HepG2 (cell line): ENCODE results near the gene BTBD19. TPM values are rescaled to one million over a fixed set of nuclear protein-coding genes. Genes with fewer than 3 reads are reported as not detected.
A peak's percentile ranks its signal among the peaks of the same experiment; 100 is the strongest.

Source experiments
- AGO2 ChIP-seq: fragments of 200-400 bp; formaldehyde crosslinking; optimal IDR thresholded peaks from 2 replicates; pipeline ENCODE3; 2017; ENCODE audit warnings: mild to moderate bottlenecking, low read depth, low read length, moderate library complexity
- DR1 ChIP-seq: sonication (generic); formaldehyde crosslinking; IDR thresholded peaks from 2 replicates; pipeline ENCODE4 v1.8.0; 2021; ENCODE audit warnings: mild to moderate bottlenecking, missing genetic modification reagents, inconsistent platforms
- EP300 ChIP-seq, 3 experiments: sonication (generic) in 1 of 3; formaldehyde crosslinking in 1 of 3; IDR thresholded peaks; 2 replicates each; pipeline versions ENCODE4 v1.5.1 to v1.6.1; 2011 to 2020; ENCODE audit warnings: low read depth in 2 of 3, low read length in 2 of 3, borderline replicate concordance in 1 of 3, improper control_type of control experiment in 1 of 3, mild to moderate bottlenecking in 1 of 3, missing genetic modification reagents in 1 of 3, moderate library complexity in 1 of 3
- IKZF4 ChIP-seq: sonication (generic); formaldehyde crosslinking; IDR thresholded peaks from 2 replicates; pipeline ENCODE4 v1.5.1; 2020; ENCODE audit warnings: borderline replicate concordance, mild to moderate bottlenecking, low read depth, missing genetic modification reagents; ENCODE audit errors: not compliant biosample characterization
- KAT7 ChIP-seq: IDR thresholded peaks from 2 replicates; pipeline ENCODE4 v1.6.1; 2018; ENCODE audit warnings: borderline replicate concordance, missing compliant biosample characterization
- MTA1 ChIP-seq: sonication (generic); formaldehyde crosslinking; IDR thresholded peaks from 2 replicates; pipeline ENCODE4 v1.4.0; 2020; ENCODE audit warnings: missing genetic modification reagents, mild to moderate bottlenecking, borderline replicate concordance
- NCOR1 ChIP-seq: fragments of 200-600 bp; sonication (generic); IDR thresholded peaks from 2 replicates; pipeline ENCODE4 v1.7.0; 2017; ENCODE audit warnings: antibody characterized with exemption, low read length, borderline replicate concordance
- NFKBIZ ChIP-seq: IDR thresholded peaks from 2 replicates; pipeline ENCODE4 v1.6.1; 2018; ENCODE audit warnings: missing genetic modification reagents, missing compliant biosample characterization
- ZBTB21 ChIP-seq: sonication (generic); formaldehyde crosslinking; IDR thresholded peaks from 2 replicates; pipeline ENCODE4 v1.4.0; 2020; ENCODE audit warnings: missing genetic modification reagents
- ZNF343 ChIP-seq: sonication (generic); formaldehyde crosslinking; IDR thresholded peaks from 2 replicates; pipeline ENCODE4 v1.4.0; 2020; ENCODE audit warnings: mild to moderate bottlenecking, missing genetic modification reagents
- ZNF441 ChIP-seq: sonication (generic); formaldehyde crosslinking; IDR thresholded peaks from 2 replicates; pipeline ENCODE4 v1.7.0; 2021; ENCODE audit warnings: missing genetic modification reagents, borderline replicate concordance
- polyA plus RNA-seq, 8 experiments: library from polyadenylated mRNA; depleted of rRNA in 3 of 8; stranded (reverse) in 7 of 8; unstranded in 1 of 8; fragments of >200 nt; fragmentation: Illumina TruSeq in 4 of 8; extraction: Trizol in 4 of 8; gene quantifications; 2 replicates each; pipeline versions ENCODE4 v1.2.1 to v1.2.3, GENCODE V29; 2011 to 2016; ENCODE audit warnings: low read depth in 4 of 8, missing spikeins in 1 of 8, mixed read lengths in 1 of 8; ENCODE audit not compliant: insufficient read depth in 1 of 8
- total RNA-seq, 5 experiments: library from RNA; depleted of rRNA; stranded (reverse); fragments of >200 nt; fragmentation: Illumina TruSeq; extraction: Trizol; gene quantifications; 2 replicates each; pipeline ENCODE4 v1.2.3, GENCODE V29; 2016; ENCODE audit warnings: low read depth in 1 of 5
- TF ChIP-seq, protein P1 (sequence below): sonication (generic); formaldehyde crosslinking; IDR thresholded peaks from 2 replicates; pipeline ENCODE4 v1.8.1; 2022; ENCODE audit warnings: low read depth, mild to moderate bottlenecking, missing genetic modification reagents
- TF ChIP-seq, protein P2 (sequence below): sonication (generic); formaldehyde crosslinking; IDR thresholded peaks from 2 replicates; pipeline ENCODE4 v1.4.0; 2020; ENCODE audit warnings: missing genetic modification reagents
- TF ChIP-seq, protein P3 (sequence below): sonication (generic); formaldehyde crosslinking; IDR thresholded peaks from 2 replicates; pipeline ENCODE4 v1.4.0; 2020; ENCODE audit warnings: missing genetic modification reagents
- TF ChIP-seq, protein P4 (sequence below): sonication (generic); formaldehyde crosslinking; conservative IDR thresholded peaks from 2 replicates; pipeline ENCODE4 v1.8.0; 2022; ENCODE audit warnings: missing genetic modification reagents

The BTBD19 gene
- total and polyA plus RNA-seq, 2 of the 13 experiments (the other 11 are each of a cell fraction or from before 2014, with no cell fraction given) = 2.7 to 6.7 TPM

DNA sequence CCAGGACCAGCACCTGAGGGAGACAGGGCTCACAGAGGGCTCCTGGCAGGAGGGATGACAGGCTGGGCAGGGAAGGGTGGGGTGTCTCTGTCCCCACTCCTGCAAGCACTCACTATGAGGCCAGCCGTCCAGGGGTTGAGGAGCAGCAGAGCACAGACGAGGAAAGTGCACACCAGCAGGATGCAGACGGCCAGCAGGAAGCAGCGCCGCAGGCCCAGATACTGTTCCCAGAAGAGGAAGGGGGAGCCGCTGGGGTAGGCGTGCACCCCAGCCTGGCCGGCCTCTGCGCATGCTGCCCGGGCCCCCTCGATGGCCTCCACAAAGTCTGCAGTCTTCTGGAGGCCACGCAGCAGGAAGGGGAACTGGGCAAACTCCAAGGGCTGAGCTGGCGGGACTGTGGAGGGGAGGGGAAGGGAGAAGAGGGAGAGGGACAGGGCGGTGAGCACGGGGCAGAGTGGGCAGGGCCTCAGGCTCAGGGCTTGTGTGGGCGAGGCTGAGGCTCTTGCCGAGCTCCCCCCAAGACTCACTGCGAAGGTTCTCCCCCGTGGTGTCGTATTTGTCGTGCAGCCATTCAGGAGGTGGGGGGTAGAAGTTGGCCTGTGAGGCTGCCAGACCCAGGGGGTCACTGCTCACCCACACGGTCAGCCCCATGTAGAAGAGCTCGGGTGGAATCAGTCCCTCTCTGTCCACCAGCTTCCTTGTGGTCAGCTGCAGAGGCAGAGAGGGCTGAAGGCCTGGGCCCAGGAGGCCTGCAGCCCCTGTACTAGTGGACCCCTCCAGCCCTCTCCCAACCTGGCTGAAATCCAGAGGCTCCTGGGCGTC lies 18.3 kb downstream of the BTBD19 start (continued):
- peak; percentile 75; the same call in 1 of the 2 replicates for TF ChIP-seq NFKBIZ (CRISPR knock-in tag)
- TF ChIP-seq MTA1 (CRISPR knock-in tag) = 0 out of 2 replicates have a peak, but pooled peaks have one; percentile 49
- TF ChIP-seq KAT7 (CRISPR knock-in tag) = 0 out of 2 replicates have a peak, but pooled peaks have one; percentile 28
- TF ChIP-seq ZBTB21 = no peak
- TF ChIP-seq EP300 (IDR thresholded peaks at IDR 0.05; ENCODE audit: low read depth in 2 of 2, low read length in 2 of 2) = 0 out of 4 replicates have a peak, but pooled peaks of 1 of the 2 experiments have one; percentile 19
- no peak for TF ChIP-seq EP300 (CRISPR knock-in tag; IDR thresholded peaks at IDR 0.05; ENCODE audit: borderline replicate concordance)
- TF ChIP-seq, protein P1, sequence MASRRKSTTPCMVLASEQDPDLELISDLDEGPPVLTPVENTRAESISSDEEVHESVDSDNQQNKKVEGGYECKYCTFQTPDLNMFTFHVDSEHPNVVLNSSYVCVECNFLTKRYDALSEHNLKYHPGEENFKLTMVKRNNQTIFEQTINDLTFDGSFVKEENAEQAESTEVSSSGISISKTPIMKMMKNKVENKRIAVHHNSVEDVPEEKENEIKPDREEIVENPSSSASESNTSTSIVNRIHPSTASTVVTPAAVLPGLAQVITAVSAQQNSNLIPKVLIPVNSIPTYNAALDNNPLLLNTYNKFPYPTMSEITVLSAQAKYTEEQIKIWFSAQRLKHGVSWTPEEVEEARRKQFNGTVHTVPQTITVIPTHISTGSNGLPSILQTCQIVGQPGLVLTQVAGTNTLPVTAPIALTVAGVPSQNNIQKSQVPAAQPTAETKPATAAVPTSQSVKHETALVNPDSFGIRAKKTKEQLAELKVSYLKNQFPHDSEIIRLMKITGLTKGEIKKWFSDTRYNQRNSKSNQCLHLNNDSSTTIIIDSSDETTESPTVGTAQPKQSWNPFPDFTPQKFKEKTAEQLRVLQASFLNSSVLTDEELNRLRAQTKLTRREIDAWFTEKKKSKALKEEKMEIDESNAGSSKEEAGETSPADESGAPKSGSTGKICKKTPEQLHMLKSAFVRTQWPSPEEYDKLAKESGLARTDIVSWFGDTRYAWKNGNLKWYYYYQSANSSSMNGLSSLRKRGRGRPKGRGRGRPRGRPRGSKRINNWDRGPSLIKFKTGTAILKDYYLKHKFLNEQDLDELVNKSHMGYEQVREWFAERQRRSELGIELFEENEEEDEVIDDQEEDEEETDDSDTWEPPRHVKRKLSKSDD = peak; percentile 32
- no peak for TF ChIP-seq IKZF4 (CRISPR knock-in tag)
- no peak for TF ChIP-seq NCOR1
- TF ChIP-seq DR1 (CRISPR knock-in tag) = 0 out of 2 replicates have a peak, but pooled peaks have one; percentile 31
- TF ChIP-seq, protein P2, sequence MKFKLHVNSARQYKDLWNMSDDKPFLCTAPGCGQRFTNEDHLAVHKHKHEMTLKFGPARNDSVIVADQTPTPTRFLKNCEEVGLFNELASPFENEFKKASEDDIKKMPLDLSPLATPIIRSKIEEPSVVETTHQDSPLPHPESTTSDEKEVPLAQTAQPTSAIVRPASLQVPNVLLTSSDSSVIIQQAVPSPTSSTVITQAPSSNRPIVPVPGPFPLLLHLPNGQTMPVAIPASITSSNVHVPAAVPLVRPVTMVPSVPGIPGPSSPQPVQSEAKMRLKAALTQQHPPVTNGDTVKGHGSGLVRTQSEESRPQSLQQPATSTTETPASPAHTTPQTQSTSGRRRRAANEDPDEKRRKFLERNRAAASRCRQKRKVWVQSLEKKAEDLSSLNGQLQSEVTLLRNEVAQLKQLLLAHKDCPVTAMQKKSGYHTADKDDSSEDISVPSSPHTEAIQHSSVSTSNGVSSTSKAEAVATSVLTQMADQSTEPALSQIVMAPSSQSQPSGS (CRISPR knock-in tag) = 0 out of 2 replicates have a peak, but pooled peaks have one; percentile 34
- TF ChIP-seq ZNF441 (CRISPR knock-in tag) = 0 out of 2 replicates have a peak, but pooled peaks have one; percentile 29
- TF ChIP-seq AGO2 = peak; percentile 48
- TF ChIP-seq, protein P3, sequence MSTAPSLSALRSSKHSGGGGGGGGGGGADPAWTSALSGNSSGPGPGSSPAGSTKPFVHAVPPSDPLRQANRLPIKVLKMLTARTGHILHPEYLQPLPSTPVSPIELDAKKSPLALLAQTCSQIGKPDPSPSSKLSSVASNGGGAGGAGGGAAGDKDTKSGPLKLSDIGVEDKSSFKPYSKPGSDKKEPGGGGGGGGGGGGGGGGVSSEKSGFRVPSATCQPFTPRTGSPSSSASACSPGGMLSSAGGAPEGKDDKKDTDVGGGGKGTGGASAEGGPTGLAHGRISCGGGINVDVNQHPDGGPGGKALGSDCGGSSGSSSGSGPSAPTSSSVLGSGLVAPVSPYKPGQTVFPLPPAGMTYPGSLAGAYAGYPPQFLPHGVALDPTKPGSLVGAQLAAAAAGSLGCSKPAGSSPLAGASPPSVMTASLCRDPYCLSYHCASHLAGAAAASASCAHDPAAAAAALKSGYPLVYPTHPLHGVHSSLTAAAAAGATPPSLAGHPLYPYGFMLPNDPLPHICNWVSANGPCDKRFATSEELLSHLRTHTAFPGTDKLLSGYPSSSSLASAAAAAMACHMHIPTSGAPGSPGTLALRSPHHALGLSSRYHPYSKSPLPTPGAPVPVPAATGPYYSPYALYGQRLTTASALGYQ (CRISPR knock-in tag) = no peak
- TF ChIP-seq ZNF343 (CRISPR knock-in tag) = 0 out of 2 replicates have a peak, but pooled peaks have one; percentile 17
- TF ChIP-seq, protein P4, sequence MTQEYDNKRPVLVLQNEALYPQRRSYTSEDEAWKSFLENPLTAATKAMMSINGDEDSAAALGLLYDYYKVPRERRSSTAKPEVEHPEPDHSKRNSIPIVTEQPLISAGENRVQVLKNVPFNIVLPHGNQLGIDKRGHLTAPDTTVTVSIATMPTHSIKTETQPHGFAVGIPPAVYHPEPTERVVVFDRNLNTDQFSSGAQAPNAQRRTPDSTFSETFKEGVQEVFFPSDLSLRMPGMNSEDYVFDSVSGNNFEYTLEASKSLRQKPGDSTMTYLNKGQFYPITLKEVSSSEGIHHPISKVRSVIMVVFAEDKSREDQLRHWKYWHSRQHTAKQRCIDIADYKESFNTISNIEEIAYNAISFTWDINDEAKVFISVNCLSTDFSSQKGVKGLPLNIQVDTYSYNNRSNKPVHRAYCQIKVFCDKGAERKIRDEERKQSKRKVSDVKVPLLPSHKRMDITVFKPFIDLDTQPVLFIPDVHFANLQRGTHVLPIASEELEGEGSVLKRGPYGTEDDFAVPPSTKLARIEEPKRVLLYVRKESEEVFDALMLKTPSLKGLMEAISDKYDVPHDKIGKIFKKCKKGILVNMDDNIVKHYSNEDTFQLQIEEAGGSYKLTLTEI = no peak
